SKM-1 treated with dmso at 0.1 percent for 144 hours (cell line): ENCODE data around the gene DLEC1.
A peak's percentile ranks its signal among the peaks of the same experiment; 100 is the strongest.
"Not testable (repeated sequence)": the region's sequence is repeated elsewhere in the genome, so short reads cannot be mapped to it uniquely, and the experiment has no call there.

ENCODE experiments used
- DNase-seq: peaks from one replicate; lab custom pipeline; 2025; ENCODE audit not compliant: unreplicated experiment; lab: John Stamatoyannopoulos, UW

The DLEC1 gene

DNA sequence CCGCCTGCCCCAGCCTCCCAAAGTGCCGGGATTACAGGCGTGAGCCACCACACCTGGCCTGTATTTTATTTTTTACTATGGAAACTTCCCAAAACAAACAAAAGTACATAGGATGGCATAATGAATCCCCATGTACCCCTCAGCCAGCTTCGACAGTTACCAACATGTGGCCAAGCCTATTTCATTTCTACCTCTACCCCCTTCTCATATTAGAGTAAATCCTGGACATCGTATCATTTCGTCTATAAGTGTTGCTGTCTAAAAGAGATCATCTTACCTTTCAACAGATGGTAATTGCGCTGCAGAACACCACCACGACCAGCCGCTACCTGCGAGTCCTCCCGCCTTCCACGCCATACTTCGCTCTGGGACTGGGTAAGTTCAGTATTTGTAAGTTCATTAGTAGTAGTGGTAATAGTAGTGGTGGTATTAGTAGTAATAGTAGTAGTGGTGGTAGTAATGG lies 44.9 kb downstream of the DLEC1 start:
- no peak for DNase-seq

- no peak for DNase-seq
These were observed 45.6 kb downstream of the DLEC1 start for GRCh38 chr3:38084334-38085310.

- DNase-seq = no peak
These were observed 46.4 kb downstream of the DLEC1 start for GRCh38 chr3:38085311-38085942.

- no peak for DNase-seq
These were observed 46.9 kb downstream of the DLEC1 start for GRCh38 chr3:38085943-38086324.

DNA sequence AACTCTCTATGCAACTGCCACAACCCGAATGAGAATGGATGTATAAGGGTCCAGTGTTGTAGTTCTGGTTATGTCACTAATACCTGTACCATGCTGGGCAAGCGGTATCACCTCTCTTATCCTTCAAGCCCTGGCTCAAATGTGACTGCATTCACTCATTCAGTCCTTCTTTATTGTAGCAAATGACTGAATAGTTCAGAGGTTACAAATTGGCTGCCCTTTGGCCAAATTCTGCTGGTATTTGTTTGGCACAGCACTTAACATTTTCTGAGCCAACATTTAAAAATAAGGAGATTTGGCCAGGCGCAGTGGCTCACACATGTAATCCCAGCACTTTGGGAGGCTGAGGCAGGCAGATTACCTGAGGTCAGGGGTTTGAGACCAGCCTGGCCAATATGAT lies 47.5 kb downstream of the DLEC1 start:
- no peak for DNase-seq

GRCh38 chr3:38087278-38087677 lies 48.3 kb downstream of the DLEC1 start:
- not testable (repeated sequence) for DNase-seq

- DNase-seq = no peak
These were observed 49.4 kb downstream of the DLEC1 start for GRCh38 chr3:38088126-38089078.

- no peak for DNase-seq
These were observed 50.2 kb downstream of the DLEC1 start for GRCh38 chr3:38089163-38089562.

GRCh38 chr3:38090453-38090852 lies 51.4 kb downstream of the DLEC1 start:
- no peak for DNase-seq

DNA sequence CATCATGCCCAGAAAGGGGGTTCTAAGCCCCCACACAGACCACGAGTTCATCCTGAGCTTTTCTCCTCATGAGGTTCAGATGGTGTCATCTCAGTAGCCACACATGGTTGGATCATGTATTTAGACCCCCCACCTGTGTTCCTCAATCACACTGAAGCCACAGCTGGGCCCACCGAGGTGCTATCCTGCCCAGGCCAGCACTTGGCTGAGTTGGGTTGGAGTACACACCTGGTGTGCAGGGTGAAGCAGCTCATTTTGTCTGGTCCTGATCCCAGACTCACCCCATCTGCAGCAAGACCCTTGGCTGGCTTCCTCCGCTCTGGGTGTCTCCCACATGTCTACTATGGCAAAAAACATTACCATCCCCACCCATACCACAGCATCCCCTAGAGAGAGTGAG lies 56.0 kb downstream of the DLEC1 start:
- no peak for DNase-seq

- DNase-seq = no peak
These were observed 56.9 kb downstream of the DLEC1 start for GRCh38 chr3:38095669-38096483.

- DNase-seq = no peak
These were observed 58.7 kb downstream of the DLEC1 start for GRCh38 chr3:38097446-38098375.

GRCh38 chr3:38098376-38098723 lies 59.3 kb downstream of the DLEC1 start:
- DNase-seq = no peak

- DNase-seq = no peak
These were observed 60.5 kb downstream of the DLEC1 start for GRCh38 chr3:38099518-38099917.

GRCh38 chr3:38100498-38100897 lies 61.5 kb downstream of the DLEC1 start:
- DNase-seq = no peak

- peak; percentile 58 for DNase-seq
These were observed 62.9 kb downstream of the DLEC1 start for GRCh38 chr3:38101811-38102443.

DNA sequence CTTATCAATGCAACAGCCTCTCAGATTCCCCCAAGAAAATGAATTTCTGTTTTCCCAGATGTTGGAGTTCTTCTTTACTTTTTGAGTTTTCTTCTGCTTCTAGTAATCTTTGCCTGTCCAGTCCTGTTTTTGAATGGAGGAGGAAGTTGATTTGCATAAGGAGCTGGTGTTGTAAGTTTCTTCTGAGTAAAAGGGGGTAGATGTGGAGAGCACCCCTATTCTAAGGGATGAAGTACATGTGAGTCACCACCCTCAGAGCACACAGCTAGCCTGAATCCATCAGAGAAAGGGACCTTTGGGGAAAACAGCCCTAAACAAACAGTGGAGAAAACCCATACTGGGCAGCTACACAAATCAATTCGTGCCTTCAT lies 63.4 kb downstream of the DLEC1 start:
- peak; percentile 58 for DNase-seq

DNA sequence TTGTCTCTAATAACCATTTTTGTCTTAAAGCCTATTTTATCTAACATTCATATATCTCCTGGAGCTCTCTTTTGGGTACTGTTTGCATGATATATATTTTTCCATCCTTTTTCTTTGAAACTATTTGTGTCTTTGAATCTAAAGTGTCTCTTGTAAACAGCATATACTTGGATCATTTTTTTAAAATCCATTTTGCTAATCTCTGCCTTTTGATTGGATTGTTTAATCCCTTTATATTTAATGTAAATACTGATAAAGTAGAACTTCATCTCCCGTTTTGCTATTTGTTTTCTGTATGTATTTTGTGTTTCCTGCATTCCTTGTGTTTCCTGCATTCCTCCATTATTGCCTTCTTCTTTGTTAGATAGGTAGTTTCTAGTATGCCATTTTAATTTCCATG lies 66.5 kb downstream of the DLEC1 start:
- no peak for DNase-seq
